ENCODE results near the gene GLO1.
A peak's percentile ranks its signal among the peaks of the same experiment; 100 is the strongest.

- no peak for TF ChIP-seq RFX5 (IDR thresholded peaks at IDR 0.05; ENCODE audit: low read length)
- no peak for TF ChIP-seq CTCF (IDR thresholded peaks at IDR 0.05)
- TF ChIP-seq GABPA (IDR thresholded peaks at IDR 0.05; ENCODE audit: low read depth), result no peak
- TF ChIP-seq RAD21 (IDR thresholded peaks at IDR 0.05; ENCODE audit: low read length), result no peak
- no peak for TF ChIP-seq POLR2AphosphoS5 (IDR thresholded peaks at IDR 0.05; ENCODE audit: low read depth, low read length)
- TF ChIP-seq IRF3 (IDR thresholded peaks at IDR 0.05; ENCODE audit: low read depth, low read length), result no peak
- TF ChIP-seq EP300 (IDR thresholded peaks at IDR 0.05; ENCODE audit: borderline replicate concordance in 1 of 2, low read depth in 1 of 2, low read length in 1 of 2), result no peak; a peak in 1 of 4 replicates
- no peak for TF ChIP-seq MXI1 (IDR thresholded peaks at IDR 0.05; ENCODE audit: low read depth, low read length)
- no peak for TF ChIP-seq FOSL2 (IDR thresholded peaks at IDR 0.05; ENCODE audit: borderline replicate concordance, low read depth)
- no peak for TF ChIP-seq SMC3 (IDR thresholded peaks at IDR 0.05; ENCODE audit: low read depth, low read length)
- no peak for TF ChIP-seq EZH2phosphoT487 (IDR thresholded peaks at IDR 0.05; ENCODE audit: borderline replicate concordance, low read depth)
- TF ChIP-seq PBX3 (IDR thresholded peaks at IDR 0.05), result peak; percentile 28; the same call in 1 of the 2 replicates
- TF ChIP-seq JUND (IDR thresholded peaks at IDR 0.05), result no peak
- TF ChIP-seq, protein P1, sequence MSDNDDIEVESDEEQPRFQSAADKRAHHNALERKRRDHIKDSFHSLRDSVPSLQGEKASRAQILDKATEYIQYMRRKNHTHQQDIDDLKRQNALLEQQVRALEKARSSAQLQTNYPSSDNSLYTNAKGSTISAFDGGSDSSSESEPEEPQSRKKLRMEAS (IDR thresholded peaks at IDR 0.05; ENCODE audit: low read depth), result no peak
Observed at GRCh38 chr6:38714239-38715015, 11.5 kb upstream of the GLO1 start.
